ENCODE measurements around the gene GNPDA1.
"Not testable (repeated sequence)": the region's sequence is repeated elsewhere in the genome, so short reads cannot be mapped to it uniquely, and the experiment has no call there.

GNPDA1 gene

DNA sequence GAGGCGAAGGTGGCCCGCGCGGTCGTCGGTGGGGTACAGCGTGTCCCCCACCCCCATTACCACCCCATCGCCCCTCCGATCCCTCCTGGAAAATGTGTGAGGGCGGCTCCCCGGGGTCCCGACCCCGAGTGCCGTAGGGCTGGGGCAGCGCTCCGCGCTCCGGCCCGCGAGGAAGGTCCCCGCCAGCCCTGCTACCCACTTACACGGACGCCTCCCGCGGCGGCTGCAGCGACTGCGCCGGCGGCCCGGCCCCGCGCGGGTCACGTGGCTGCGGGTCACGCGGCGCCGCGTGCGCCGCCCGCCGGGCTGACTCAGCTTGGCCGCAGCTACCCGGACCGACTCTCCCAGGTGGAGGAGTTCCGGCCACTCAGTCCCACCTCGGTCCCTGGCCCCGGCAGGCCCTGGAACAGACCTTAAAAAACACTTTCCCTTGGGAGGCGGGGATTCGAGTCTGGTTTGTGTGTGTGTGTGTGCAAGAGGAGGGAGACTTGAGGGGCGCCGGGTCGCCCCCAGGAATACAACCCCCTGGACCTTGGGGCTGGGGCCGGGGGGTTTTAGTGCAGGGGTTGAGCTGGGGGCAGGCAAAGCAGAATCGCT lies at the start of gene GNPDA1:
Gene GNPDA1 (minus strand): TSS at position 236 of the 597 bp plus-strand sequence. CDS start 992 bp downstream, outside the sequence.
- peak; percentile 47 for DNase-seq

DNA sequence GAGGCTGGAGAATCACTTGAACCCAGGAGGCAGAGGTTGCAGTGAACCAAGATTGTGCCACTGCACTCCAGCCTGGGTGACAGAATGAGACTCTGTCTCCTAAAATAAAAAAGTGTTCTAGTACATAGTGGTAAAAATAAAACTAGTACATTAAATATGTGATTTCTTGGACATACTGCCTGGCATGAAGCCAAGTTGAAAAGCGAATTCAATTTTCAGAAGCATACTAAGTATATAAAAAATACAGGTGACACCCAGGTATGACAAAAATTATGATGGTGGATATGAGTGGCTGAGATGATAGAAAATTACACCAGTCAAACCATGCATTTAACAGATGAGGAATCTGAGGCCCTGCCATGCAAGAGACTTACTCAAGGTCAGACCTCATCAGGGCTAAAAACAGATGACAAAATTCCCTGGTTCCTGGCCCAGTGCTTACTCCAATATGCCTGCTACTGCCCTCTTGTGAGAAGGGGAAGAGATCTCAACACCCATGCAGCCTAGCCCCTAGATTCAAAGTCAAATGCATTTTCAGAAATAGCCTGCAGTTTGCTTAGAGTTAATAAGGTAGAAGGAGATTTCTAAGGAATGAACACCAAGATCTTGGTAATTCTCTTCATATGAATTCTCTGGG lies 46.6 kb upstream of the GNPDA1 start:
- no peak for DNase-seq

DNA sequence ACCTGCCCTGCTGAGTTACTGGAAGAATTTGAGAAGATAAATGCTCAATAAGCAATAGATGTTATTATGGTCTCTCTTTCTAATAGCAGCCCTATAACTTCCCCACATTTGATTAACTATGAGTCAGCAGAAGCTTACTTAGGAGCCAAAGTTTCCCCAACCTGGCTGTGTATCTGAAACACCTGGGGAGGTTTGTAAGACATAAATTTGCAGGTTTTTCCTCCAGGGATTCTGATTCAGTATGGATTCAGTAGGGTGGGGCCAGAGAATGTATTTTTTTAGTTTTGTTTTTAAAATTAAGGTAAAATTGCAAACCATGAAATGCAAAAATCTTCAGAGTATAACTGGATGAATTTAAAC lies 44.9 kb upstream of the GNPDA1 start:
- DNase-seq = no peak

DNA sequence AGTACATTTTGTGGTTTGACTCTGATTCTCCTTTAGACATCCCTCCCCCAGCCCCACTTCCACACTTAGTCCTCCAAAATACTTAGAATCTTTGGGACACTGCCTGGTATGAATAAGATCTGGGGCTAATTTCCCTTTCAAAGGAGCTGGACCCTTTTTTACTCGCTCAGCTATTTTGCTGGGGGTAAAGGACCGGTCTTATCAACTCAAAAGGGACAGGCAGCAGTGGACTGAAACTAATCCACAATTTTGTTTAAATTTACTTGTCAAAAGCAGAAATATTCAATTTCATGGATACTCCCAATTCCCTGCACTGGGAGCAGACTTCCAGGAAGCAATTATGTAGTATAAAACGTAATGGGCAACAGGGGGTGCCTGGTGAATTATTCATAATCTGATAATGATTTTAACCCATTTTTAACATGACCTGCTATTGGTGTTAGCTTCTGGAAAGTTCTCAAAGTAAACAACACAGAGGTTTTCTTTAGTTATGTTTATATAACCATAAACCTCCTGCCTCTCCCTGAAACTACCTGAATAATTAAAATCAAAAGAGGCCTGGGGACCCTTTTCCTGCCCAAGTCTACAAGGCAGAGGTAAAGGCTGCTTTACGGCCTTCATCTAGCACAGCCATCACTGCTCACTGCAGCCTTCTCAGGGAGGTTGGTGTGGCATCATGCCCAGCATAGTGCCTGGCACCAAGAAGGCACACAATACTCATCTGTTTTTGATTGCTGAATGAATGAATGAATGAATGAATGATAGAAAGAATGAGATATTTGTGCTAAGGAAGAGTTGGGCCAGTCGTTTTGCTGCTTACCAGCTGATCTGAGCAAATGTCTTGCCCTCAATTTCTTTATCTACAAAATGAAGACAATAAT lies 44.2 kb upstream of the GNPDA1 start:
- no peak for DNase-seq

DNA sequence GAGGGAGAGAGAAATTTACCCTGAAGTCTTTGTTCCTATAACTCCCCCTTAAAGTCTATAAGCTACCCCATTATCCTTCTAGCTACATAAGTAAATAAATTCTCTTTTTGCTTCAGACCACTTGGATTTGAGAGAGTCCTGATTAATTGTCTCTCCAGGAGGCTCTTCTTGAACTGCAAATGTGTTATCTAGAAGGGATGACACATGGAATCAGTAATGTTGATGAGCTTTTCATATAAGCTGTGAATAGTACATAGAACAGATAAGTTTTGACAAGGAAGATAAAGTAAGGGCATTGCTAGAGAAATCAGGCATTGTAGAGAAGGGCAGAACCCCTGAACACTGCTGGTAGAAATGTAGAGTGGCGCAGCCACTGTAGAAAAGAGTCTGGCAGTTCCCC lies 42.5 kb upstream of the GNPDA1 start:
- no peak for DNase-seq

DNA sequence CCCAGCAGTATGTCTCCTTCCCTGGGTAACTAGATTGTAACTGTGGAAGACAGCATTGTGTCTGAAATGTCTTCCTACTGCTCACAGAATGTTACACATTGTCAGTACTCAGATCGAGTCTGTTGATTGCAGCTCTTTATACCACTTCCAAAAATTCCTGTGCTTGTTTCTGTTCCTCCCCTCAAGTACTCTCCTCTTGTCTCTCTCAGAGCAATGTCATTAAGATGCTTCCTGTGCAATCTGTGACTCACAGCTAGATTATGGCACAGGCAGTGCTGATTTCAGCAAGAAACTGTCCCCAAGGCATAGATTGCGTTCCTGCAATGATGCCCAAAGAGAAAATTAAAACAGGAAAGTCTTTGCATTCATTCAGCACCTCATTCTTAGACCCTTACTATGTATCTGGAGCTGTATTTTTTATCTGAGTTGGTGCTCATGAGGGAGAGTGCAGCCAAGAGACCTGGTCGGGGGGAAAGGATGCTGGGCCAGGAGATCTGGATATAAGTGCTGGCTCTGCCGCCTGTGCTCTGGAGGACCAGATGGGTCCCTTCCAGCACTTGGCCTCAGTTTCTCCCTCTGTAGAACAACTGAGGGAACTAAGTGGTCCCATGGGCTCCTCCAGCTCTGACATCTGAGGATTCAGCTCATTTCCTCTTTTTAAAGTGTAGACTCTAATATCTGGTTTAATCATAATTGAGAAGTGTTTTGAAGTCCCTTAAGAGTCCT lies 40.8 kb upstream of the GNPDA1 start:
- DNase-seq = no peak

DNA sequence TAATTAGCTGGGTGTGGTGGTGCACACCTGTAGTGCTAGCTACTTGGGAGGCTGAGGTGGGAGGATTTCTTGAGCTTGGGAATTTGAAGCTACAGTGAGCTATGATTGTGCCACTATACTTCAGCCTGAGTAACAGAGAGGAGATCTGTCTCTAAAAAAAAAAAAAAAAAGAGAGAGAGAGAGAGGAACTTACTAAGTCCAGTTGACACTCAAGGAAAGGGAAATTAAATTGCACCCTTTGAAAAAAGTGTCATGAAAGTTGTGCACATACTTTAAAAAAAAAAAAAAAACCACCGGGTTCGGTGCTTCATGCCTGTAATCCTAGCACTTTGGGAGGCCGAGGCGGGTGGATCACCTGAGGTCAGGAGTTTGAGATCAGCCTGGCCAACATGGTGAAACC lies 39.2 kb upstream of the GNPDA1 start:
- DNase-seq = not testable (repeated sequence)

DNA sequence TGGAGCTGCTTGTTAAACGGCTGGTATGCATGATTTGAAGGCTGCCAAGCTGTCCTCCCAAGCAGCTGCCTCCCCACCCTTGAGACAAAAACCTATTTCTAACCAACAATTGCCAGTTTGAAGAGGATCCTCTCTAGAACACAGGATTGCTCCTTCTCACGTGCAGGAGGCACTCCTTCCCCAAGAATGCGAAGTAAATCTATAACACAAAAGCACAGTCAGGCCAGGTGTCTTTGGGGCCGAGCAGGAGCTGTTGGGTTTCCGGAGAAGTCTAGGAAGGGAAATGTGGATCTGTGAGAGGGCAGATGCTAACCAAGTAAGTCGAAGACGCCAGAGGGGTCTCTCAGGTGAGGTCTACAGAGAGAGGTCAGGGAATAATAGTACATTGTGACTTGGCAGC lies 35.4 kb upstream of the GNPDA1 start:
- no peak for DNase-seq

DNA sequence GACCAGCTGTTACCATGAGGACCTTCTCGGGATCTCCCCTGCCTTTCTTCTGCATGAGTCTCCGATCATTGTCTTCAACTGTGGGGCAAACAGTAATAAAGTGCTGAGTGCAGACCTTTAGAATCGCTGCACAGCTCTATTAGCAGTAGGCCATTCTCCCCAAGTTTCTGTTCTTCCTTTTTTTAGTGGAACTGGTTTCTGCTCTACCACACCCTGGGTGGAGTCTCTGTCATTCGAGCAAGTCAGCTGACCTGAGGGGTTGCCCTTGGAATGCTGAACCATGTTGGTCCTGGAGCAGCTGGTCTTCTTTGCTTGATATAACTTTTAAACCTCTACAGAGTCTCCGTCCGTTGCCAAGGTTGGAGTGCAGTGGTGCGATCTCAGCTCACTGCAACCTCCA lies 33.4 kb upstream of the GNPDA1 start:
- no peak for DNase-seq

DNA sequence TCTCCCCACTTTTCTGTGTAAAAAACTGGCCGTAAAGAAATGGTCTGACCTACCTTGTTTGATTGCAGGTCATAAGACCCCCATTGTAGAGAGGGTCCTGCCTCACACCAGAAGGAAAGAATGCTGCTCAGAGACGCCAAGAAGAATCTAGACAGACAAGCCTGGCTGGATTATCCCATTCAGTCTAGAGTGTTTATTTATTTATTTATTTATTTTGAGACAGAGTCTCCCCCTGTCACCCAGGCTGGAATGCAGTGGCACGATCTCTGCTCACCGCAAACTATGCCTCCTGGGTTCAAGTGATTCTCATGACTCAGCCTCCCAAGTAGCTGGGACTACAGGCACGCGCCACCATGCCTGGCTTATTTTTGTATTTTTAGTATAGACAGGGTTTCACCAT lies 28.1 kb upstream of the GNPDA1 start:
- DNase-seq = not testable (repeated sequence)

DNA sequence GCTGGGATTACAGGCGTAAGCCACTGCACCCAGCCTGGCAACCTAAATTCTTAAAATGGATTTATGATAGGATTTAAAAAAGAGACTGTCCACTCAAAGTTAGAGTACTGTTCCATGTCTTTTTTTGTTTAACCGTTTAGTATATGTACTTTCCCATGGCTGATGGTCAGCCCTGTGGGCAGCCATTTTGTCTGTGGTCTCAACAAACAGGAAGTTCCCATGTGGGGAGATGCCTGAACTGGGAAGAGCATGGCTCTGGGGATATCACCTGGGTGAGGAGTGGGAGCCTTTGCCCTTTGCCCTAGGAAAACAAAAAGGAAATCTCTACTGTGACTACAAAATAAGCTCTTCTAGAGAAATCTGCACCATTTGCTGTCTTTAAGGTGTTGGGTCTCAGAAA lies 27.5 kb upstream of the GNPDA1 start:
- no peak for DNase-seq

DNA sequence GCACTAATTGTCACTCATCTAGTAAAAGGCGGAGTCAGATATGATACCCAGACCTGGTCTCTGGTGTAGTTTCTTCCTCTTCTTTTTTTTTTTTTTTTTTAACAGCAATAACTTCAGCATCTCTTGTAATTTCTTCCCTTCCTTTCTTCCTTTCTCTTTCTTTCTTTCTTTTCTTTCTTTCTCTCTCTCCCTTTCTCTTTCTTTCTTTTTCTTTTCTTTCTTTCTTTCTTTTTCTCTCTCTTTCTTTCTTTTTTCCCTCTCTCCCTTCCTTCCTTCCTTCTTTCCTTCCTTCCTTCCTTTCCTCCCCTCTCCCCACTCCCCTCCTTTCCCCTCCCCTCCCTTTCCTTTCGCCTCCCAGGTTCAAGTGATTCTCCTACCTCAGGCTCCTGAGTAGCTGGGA lies 25.9 kb upstream of the GNPDA1 start:
- DNase-seq = no peak

DNA sequence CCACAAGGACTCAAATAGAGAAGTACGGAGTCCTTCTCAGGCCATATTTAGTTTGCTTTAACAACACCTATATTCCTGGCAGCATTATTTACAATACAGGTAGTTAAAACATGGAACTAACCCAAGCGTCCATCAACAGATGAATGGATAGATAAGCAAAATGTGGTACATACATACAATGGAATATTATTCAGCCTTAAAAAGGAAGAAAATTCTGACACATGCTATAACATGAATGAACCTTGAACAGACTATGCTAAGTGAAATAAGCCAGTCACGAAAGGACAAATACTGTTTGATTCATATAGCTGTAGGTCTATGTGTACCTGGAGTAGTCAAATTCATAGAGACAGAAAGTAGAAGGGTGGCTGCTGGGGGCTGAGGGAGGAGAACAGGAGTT lies 24.8 kb upstream of the GNPDA1 start:
- not testable (repeated sequence) for DNase-seq

DNA sequence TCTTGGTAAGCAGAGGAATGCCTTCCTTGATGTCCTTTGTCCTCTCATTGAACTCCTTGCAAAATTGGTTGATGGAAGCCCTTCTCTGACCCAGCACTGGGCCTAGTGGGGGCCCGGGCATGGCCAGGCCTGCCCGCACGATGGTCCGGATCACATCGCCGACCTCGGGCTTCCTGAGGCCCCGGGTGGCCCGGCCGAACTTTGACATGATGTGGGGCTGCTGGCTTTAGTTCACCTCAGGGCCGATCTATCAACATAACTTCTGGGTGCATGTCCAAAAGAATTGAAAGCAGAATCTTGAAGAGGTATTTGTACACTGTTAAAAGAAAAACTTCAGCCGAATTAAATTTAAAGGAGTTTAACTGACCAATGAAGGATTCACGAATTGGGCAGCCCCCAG lies 24.1 kb upstream of the GNPDA1 start:
- no peak for DNase-seq

DNA sequence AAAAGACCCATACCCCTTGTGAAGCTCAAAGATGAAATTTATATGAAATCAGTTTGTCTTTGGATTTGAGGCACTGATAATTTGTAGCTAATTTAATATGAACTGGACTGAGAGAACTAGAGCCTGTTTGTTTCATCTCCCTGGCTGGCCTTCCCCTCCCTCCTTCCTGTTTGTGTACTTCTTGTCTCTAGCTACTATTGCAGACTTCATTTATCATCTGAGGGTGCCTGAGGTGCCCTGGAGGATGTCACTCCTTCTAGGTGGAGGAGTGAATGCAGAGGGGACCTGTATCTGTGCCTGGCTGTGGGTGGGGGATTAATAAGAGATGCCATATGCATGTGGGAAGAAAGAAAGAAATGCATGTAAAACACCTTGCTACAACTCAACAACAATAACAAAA lies 22.2 kb upstream of the GNPDA1 start:
- DNase-seq = no peak

DNA sequence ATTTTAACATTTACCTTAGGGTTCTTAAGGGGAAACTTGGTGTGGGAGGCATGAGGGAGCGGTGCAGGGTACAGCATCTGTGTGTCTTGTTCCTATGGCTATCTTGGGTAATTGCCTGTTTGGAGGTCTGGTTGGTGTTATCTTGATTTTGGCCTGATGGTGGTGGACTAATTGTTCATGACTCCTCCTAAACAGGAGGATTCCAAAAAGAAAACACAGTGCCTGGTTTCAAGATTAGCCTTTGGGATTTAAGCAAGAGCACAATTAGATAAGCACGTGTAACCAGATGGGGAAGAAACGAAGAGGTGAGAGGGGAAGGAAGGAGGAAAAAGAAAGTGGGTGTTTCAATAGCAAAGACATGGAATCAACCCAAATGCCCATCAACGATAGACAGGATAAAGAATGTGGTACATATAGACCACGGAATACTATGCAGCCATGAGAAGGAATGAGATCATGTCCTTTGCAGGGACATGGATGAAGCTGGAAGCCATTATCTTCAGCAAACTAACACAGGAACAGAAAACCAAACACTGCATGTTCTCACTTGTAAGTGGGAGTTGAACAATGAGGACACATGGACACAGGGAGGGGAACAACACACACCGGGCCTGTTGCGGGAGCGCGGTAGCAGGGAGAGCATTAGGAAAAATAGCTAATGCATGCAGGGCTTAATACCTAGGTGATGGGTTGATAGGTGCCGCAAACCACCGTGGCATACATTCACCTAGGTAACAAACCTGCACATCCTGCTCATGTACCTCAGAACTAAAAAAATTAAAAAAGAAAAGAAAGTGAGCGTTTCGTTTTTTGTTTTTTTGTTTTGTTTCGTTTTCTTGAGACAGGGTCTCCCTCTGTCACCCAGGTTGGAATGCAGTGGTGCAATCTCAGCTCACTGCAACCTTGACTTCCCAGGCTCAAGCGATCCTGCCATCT lies 21.1 kb upstream of the GNPDA1 start:
- not testable (repeated sequence) for DNase-seq

DNA sequence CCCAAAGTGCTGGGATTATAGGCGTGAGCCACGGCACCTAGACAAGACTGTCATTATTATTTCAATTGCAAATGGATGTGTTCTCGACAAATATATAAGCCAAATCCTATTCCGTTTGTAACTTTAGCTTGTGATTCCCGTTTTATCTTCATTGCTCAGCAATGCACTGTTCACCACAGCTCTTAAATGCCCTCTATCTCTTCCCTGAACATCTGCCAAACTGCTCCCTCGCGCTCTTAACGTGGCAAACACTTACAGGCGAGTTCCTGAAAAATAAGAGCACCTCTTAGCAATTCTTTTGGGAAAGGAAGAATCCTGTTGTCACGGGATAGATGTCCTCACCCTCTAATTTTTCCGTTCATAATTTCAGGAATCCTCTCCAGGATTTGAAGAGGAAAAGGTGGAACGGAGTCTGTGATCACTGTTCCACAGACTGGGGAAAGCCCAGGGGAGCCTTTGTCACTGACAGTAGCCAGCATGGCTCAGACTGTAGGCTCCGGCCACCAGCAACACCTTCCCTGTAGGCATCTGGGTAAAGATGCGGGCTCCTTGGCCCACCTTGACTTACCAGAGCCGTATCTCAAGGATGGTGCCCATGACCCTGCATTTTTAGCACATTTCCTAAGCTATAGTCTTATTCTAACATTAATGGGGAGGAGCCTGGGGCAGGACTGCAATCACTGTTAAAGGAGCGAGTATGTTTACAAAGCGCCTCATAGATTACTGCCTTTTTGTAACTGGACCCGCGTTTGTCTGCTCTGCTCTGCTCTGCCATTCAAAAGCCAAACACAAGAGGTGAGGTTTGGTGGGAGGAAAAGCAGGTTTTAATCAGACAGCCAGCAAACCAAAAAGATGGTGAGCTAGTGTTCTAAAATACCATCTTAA lies 20.2 kb upstream of the GNPDA1 start:
- DNase-seq = no peak

DNA sequence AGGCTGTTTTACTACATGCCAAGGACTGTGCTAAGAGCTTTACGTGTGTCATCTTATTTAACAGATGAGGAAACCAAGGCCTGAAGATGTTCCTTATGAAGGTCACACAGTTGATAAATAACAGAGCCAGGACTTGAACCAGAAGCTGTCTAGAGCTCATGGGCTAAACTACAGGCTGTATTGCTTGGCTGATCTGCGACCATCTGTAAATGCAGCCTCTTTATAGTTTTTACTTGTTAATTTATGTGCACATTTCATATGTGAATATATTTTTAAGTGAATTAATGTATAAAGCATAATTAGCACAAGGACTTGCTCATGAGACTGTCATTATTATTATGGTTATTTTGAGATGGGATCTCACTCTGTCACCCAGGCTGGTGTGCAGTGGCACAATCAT lies 19.3 kb upstream of the GNPDA1 start:
- no peak for DNase-seq

DNA sequence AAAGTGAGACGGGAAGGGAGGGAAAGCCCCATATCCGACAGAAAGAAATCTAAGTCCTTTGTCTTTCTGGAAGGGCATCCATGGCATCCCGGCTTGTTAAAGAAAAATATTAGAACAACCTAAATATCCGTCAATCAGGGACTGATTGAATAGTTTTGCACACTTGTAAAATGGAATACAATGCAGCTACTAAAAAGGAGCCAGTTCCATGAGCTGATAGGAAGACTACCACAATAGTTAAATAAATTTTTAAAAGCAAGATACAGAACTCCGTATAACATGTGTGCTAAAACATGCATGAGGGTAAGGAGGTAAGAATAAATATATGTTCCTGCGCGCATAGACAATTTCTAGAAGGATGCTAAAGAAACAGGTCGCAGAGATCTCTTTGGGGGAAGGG lies 12.8 kb upstream of the GNPDA1 start:
- DNase-seq = no peak

DNA sequence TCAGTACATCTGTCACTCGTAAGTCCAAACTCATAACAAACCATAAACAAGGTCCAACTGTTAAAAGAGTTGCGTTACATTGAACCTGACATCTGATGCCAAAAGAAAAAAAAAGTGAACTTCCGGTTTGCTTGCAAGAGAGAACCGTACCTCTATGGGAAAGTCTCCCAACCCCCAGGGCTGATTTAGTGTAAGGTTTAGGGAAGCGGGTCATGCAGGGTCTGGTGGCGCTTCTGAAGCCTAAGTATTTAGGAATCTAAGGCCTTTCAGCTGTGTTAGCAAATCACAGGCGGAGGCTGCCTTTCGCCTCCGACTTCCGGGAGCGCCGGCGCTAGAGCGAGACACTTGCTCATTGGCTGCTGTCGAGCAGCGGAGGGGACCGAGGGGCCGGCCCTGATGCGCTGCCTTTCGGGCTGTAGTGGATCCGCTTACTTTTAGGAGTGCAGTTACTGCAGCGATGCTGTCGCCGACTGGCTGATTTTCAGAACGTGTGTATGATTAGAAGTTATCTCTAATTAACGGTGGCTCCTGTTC lies 12.0 kb upstream of the GNPDA1 start:
- peak; percentile 71 for DNase-seq

DNA sequence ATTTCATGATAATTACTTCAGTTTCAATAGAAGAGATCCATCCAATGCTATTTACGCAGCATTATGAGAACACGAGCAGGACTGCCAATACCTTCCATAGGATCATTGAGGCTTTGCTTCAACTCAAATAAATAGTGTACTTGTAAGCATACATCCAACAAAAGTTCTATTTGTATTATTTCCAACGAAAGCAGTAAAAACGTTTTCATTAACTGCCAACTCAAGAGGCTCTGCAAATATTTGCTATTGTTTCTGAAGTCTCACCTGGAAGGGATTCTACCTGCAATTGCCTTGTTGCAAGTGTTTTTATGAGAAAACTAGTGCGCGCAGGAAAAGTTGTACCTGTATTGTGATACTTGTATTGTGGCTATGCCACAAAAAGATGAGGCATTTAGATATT lies 11.0 kb upstream of the GNPDA1 start:
- no peak for DNase-seq
